Subcutaneous abdominal adipose tissue (tissue), 5 donors: ENCODE results near the gene STARD3.

Experiments
- H3K27ac ChIP-seq: one replicate; pipeline ENCODE4 v1.7.0; 2013; ENCODE audit warnings: low read depth, mild to moderate bottlenecking, inconsistent platforms, low read length, moderate library complexity
- H3K27me3 ChIP-seq, 5 donors: one replicate each; pipeline ENCODE4 v1.7.0; 2013; ENCODE audit warnings: low read length in 5 of 5, inconsistent platforms in 1 of 5; ENCODE audit not compliant: control insufficient read depth in 5 of 5, insufficient read depth in 4 of 5
- H3K36me3 ChIP-seq, 5 donors: one replicate each; pipeline ENCODE4 v1.7.0; 2013; ENCODE audit warnings: low read length in 5 of 5; ENCODE audit not compliant: control insufficient read depth in 5 of 5, insufficient read depth in 5 of 5
- H3K4me1 ChIP-seq, 5 donors: one replicate each; pipeline ENCODE4 v1.7.0; 2013; ENCODE audit warnings: low read length in 5 of 5, mild to moderate bottlenecking in 3 of 5, moderate library complexity in 1 of 5; ENCODE audit not compliant: control insufficient read depth in 5 of 5, insufficient read depth in 5 of 5
- H3K4me3 ChIP-seq, 5 donors: one replicate each; pipeline ENCODE4 v1.7.0; 2013; ENCODE audit warnings: low read length in 5 of 5, low read depth in 1 of 5
- H3K9ac ChIP-seq, 5 donors: one replicate each; pipeline ENCODE4 v1.7.0; 2013; ENCODE audit warnings: low read length in 5 of 5, mild to moderate bottlenecking in 4 of 5, moderate library complexity in 3 of 5
- H3K9me3 ChIP-seq, 5 donors: one replicate each; pipeline ENCODE4 v1.7.0; 2013; ENCODE audit warnings: low read length in 5 of 5; ENCODE audit not compliant: control insufficient read depth in 5 of 5
- donor health status: healthy.
- donor health status: healthy.
- donor health status: healthy.
- donor health status: healthy.
- donor health status: healthy.

Gene STARD3

GRCh38 chr17:39627047-39627711 is 9.8 kb upstream of the STARD3 start:
- Histone ChIP-seq H3K4me1 (peaks cover 1 to 74% (median 68%) of the 10 kb centered on the region in 5 donors), H3K4me3 (peak overlapping the region; percentile 43 to 70 (median 62)), H3K9me3 (no peaks in the 10 kb centered on the region), H3K9ac (peak overlapping the region in 2 of 5 donors; percentile 30 to 67), H3K27me3 (peaks cover 0 to 43% (median 24%) of the 10 kb centered on the region in 5 donors), H3K27ac (peak overlapping the region; percentile 23), H3K36me3 (no peaks in the 10 kb centered on the region)

- Histone ChIP-seq H3K4me3 (peak overlapping the region in 4 of 5 donors; percentile 51 to 73 (median 66)), H3K4me1 (peaks cover 0 to 77% (median 70%) of the 10 kb centered on the region in 5 donors), H3K9ac (peak overlapping the region in 3 of 5 donors; percentile 38 to 69 (median 56)), H3K27ac (peak overlapping the region; percentile 23), H3K27me3 (peaks cover 0 to 43% (median 24%) of the 10 kb centered on the region in 5 donors), H3K36me3 (no peaks in the 10 kb centered on the region), H3K9me3 (no peaks in the 10 kb centered on the region)
Measured at GRCh38 chr17:39627712-39628516, 9.0 kb upstream of the STARD3 start.

- Histone ChIP-seq H3K4me3 (peak overlapping the region in 3 of 5 donors; percentile 6 to 51 (median 22)), H3K27ac (peak overlapping the region; percentile 27)
Measured at GRCh38 chr17:39628655-39629493, 8.1 kb upstream of the STARD3 start.

GRCh38 chr17:39629494-39629880 is 7.5 kb upstream of the STARD3 start:
- Histone ChIP-seq H3K4me1 (peaks cover under 1 to 88% (median 76%) of the 10 kb centered on the region in 5 donors), H3K9me3 (no peaks in the 10 kb centered on the region), H3K9ac (peak overlapping the region in 2 of 5 donors; percentile 25 to 31), H3K27me3 (peaks cover 0 to 43% (median 24%) of the 10 kb centered on the region in 5 donors), H3K27ac (peak overlapping the region; percentile 27), H3K4me3 (peak overlapping the region in 1 of 5 donors; percentile 31), H3K36me3 (no peaks in the 10 kb centered on the region)

More at GRCh38 chr17:39628655-39629493, 8.1 kb upstream of the STARD3 start:
- Histone ChIP-seq H3K9ac (peak overlapping the region in 2 of 5 donors; percentile 27 to 71), H3K4me1 (peaks cover 0 to 82% (median 71%) of the 10 kb centered on the region in 5 donors), H3K27me3 (peaks cover 0 to 43% (median 24%) of the 10 kb centered on the region in 5 donors), H3K9me3 (no peaks in the 10 kb centered on the region), H3K36me3 (no peaks in the 10 kb centered on the region)

- peaks cover 0 to 40% (median 22%) of the 10 kb centered on the region in 5 donors for H3K27me3 ChIP-seq
- H3K9ac ChIP-seq: peak overlapping the region in 1 of 5 donors; percentile 31
Measured at GRCh38 chr17:39629898-39630297, 7.0 kb upstream of the STARD3 start.

GRCh38 chr17:39631403-39631802 is 5.5 kb upstream of the STARD3 start:
- no peak overlapping the region for H3K9ac ChIP-seq
- peaks cover 0 to 8% (median 0%) of the 10 kb centered on the region in 5 donors for H3K36me3 ChIP-seq
- H3K4me3 ChIP-seq: no peak overlapping the region
- H3K27me3 ChIP-seq: peaks cover 0 to 25% (median 9%) of the 10 kb centered on the region in 5 donors
- no peaks in the 10 kb centered on the region for H3K9me3 ChIP-seq
- peak overlapping the region; percentile 7 for H3K27ac ChIP-seq
- peaks cover 2 to 83% (median 78%) of the 10 kb centered on the region in 5 donors for H3K4me1 ChIP-seq

More at GRCh38 chr17:39629898-39630297, 7.0 kb upstream of the STARD3 start:
- Histone ChIP-seq H3K4me3 (peak overlapping the region in 1 of 5 donors; percentile 31), H3K36me3 (peaks cover 0 to 3% (median 0%) of the 10 kb centered on the region in 5 donors), H3K9me3 (no peaks in the 10 kb centered on the region), H3K4me1 (peaks cover 1 to 91% (median 79%) of the 10 kb centered on the region in 5 donors), H3K27ac (peak overlapping the region; percentile 50)

GRCh38 chr17:39632153-39632941 is 4.6 kb upstream of the STARD3 start:
- H3K4me3 ChIP-seq: peak overlapping the region in 2 of 5 donors; percentile 8 to 33
- H3K9ac ChIP-seq: no peak overlapping the region
- peaks cover 0 to 20% (median 3%) of the 10 kb centered on the region in 5 donors for H3K27me3 ChIP-seq
- H3K36me3 ChIP-seq: peaks cover 0 to 8% (median 0%) of the 10 kb centered on the region in 5 donors
- peak overlapping the region; percentile 7 for H3K27ac ChIP-seq
- peaks cover 3 to 83% (median 75%) of the 10 kb centered on the region in 5 donors for H3K4me1 ChIP-seq
- H3K9me3 ChIP-seq: no peaks in the 10 kb centered on the region

- Histone ChIP-seq H3K4me3 (no peak overlapping the region), H3K27me3 (peaks cover 0 to 14% (median 0%) of the 10 kb centered on the region in 5 donors), H3K27ac (no peak overlapping the region), H3K9ac (peak overlapping the region in 2 of 5 donors; percentile 21 to 35), H3K9me3 (no peaks in the 10 kb centered on the region), H3K4me1 (peaks cover 13 to 85% (median 77%) of the 10 kb centered on the region in 5 donors), H3K36me3 (peaks cover 0 to 8% (median 0%) of the 10 kb centered on the region in 5 donors)
Measured at GRCh38 chr17:39633570-39634183, 3.3 kb upstream of the STARD3 start.
